ENCODE measurements around the gene SUSD4.
"Not testable (repeated sequence)": the region's sequence is repeated elsewhere in the genome, so short reads cannot be mapped to it uniquely, and the experiment has no call there.

The SUSD4 gene

GRCh38 chr1:223256034-223256433 is 107.9 kb downstream of the SUSD4 start:
- DNase-seq (ENCODE audit: low spot score): no peak
- H3K27me3 ChIP-seq (ENCODE audit: insufficient read depth, poor library complexity, severe bottlenecking): no peaks in the 10 kb centered on the region

GRCh38 chr1:223253916-223254315 is 110.1 kb downstream of the SUSD4 start:
- ATAC-seq (ENCODE audit: low read depth) (no peak), DNase-seq (ENCODE audit: low spot score) (no peak)
- Histone ChIP-seq H3K4me1 (ENCODE audit: insufficient read depth, poor library complexity, severe bottlenecking) (no peaks in the 10 kb centered on the region), H3K4me3 (ENCODE audit: severe bottlenecking) (no peak overlapping the region), H3K36me3 (ENCODE audit: low read depth) (no peaks in the 10 kb centered on the region), H3K27ac (ENCODE audit: poor library complexity, severe bottlenecking) (no peak overlapping the region), H3K27me3 (ENCODE audit: insufficient read depth, poor library complexity, severe bottlenecking) (no peaks in the 10 kb centered on the region), H3K9me3 (ENCODE audit: severe bottlenecking) (no peaks in the 10 kb centered on the region)
- TF ChIP-seq CTCF (IDR thresholded peaks at IDR 0.05; ENCODE audit: poor library complexity, severe bottlenecking): no peak

More at GRCh38 chr1:223256034-223256433, 107.9 kb downstream of the SUSD4 start:
- no peaks in the 10 kb centered on the region for H3K4me1 ChIP-seq (ENCODE audit: insufficient read depth, poor library complexity, severe bottlenecking)
- no peak overlapping the region for H3K27ac ChIP-seq (ENCODE audit: poor library complexity, severe bottlenecking)
- ATAC-seq (ENCODE audit: low read depth): no peak
- no peaks in the 10 kb centered on the region for H3K36me3 ChIP-seq (ENCODE audit: low read depth)
- no peak for TF ChIP-seq CTCF (IDR thresholded peaks at IDR 0.05; ENCODE audit: poor library complexity, severe bottlenecking)
- H3K4me3 ChIP-seq (ENCODE audit: severe bottlenecking): no peak overlapping the region
- H3K9me3 ChIP-seq (ENCODE audit: severe bottlenecking): no peaks in the 10 kb centered on the region

GRCh38 chr1:223251387-223251786 is 112.6 kb downstream of the SUSD4 start:
- H3K4me3 ChIP-seq (ENCODE audit: severe bottlenecking); H3K9me3 ChIP-seq (ENCODE audit: severe bottlenecking); H3K4me1 ChIP-seq (ENCODE audit: insufficient read depth, poor library complexity, severe bottlenecking); ATAC-seq (ENCODE audit: low read depth); H3K36me3 ChIP-seq (ENCODE audit: low read depth); H3K27ac ChIP-seq (ENCODE audit: poor library complexity, severe bottlenecking); DNase-seq (ENCODE audit: low spot score); H3K27me3 ChIP-seq (ENCODE audit: insufficient read depth, poor library complexity, severe bottlenecking): not testable (repeated sequence)

- Histone ChIP-seq H3K4me1 (ENCODE audit: insufficient read depth, poor library complexity, severe bottlenecking) (no peaks in the 10 kb centered on the region), H3K27ac (ENCODE audit: poor library complexity, severe bottlenecking) (no peak overlapping the region), H3K27me3 (ENCODE audit: insufficient read depth, poor library complexity, severe bottlenecking) (no peaks in the 10 kb centered on the region), H3K36me3 (ENCODE audit: low read depth) (no peaks in the 10 kb centered on the region), H3K9me3 (ENCODE audit: severe bottlenecking) (no peaks in the 10 kb centered on the region), H3K4me3 (ENCODE audit: severe bottlenecking) (no peak overlapping the region)
- DNase-seq (ENCODE audit: low spot score): no peak
- ATAC-seq (ENCODE audit: low read depth): no peak
- TF ChIP-seq CTCF (IDR thresholded peaks at IDR 0.05; ENCODE audit: poor library complexity, severe bottlenecking): no peak
Observed at GRCh38 chr1:223250632-223251015, 113.4 kb downstream of the SUSD4 start.

- no peaks in the 10 kb centered on the region for H3K27me3 ChIP-seq (ENCODE audit: insufficient read depth, poor library complexity, severe bottlenecking)
- no peak overlapping the region for H3K27ac ChIP-seq (ENCODE audit: poor library complexity, severe bottlenecking)
- ATAC-seq (ENCODE audit: low read depth) (no peak), DNase-seq (ENCODE audit: low spot score) (no peak)
- H3K36me3 ChIP-seq (ENCODE audit: low read depth): no peaks in the 10 kb centered on the region
- no peaks in the 10 kb centered on the region for H3K9me3 ChIP-seq (ENCODE audit: severe bottlenecking)
- no peak overlapping the region for H3K4me3 ChIP-seq (ENCODE audit: severe bottlenecking)
- no peak for TF ChIP-seq CTCF (IDR thresholded peaks at IDR 0.05; ENCODE audit: poor library complexity, severe bottlenecking)
- no peaks in the 10 kb centered on the region for H3K4me1 ChIP-seq (ENCODE audit: insufficient read depth, poor library complexity, severe bottlenecking)
Observed at GRCh38 chr1:223249854-223250631, 113.9 kb downstream of the SUSD4 start.
